HG03558 (cell line): ENCODE measurements around the gene ELOVL6.
"Not testable (repeated sequence)": the region's sequence is repeated elsewhere in the genome, so short reads cannot be mapped to it uniquely, and the experiment has no call there.

ENCODE experiments used
- ATAC-seq: cut with Tn5 transposase; IDR thresholded peaks from one replicate; pipeline ENCODE4 v1.9.1; 2021; ENCODE audit warnings: moderate number of reproducible peaks; ENCODE audit not compliant: unreplicated experiment; ENCODE audit errors: extremely low read depth

ELOVL6 gene

DNA sequence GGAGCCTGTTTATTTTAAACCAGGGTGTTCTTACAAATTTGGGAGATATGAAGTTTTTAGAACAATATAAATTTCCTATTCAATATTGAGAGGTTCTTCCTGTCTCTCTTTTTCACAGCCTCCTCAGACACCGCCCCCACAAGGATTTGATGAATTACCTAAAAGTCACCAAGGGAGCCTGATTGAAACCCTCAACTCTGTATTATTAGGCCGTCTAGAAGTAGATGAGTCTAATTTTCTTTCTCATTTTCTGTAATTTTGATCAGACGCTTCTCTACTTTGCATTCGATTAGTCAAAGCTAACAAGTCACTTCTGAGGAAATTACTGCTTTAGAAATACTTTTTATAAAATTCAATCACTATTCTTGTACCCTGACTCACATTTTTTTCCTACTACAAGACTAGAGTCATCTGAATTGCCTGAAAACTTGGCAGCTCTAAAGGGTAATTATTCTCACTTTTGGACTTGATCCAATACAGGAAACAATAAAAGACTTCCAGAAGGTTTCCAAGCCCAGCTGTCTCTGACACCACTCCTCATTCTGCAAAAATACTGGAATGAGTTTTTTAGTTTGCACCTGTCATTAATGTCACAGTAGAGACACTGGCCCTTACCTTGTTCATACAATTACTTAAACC lies 111.2 kb downstream of the ELOVL6 start:
- ATAC-seq = no peak

DNA sequence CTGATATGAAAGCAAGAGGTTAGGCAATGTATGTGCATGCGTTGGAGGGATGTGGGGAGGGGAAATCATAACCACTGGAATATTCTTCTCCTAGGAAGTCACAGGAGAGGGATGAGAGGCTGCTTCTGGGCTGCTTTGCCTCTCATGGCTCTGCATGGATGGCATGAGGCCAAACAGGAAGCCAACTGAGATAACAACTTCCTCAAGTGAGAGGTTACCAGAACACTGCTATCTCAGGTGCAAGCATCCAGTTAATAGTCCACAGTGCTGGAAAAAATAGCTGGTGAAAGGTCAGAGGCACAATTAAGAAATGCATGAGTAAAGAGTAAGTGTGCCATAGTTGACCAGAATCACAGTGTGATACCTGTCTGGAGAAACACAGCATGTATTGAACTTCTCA lies 113.3 kb downstream of the ELOVL6 start:
- ATAC-seq = no peak

DNA sequence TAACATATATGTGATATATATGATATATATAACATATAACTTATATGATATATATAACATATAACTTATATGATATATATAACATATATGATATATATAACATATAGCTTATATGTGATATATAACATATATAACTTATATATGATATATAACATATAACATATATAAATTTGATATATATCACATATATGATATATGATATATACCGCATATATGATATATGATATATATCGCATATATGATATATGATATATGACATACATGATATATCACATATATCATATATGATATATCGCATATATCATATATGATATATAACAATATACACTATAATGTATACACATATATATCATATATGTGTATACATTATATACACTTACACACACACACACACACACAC lies 114.3 kb downstream of the ELOVL6 start:
- no peak for ATAC-seq

DNA sequence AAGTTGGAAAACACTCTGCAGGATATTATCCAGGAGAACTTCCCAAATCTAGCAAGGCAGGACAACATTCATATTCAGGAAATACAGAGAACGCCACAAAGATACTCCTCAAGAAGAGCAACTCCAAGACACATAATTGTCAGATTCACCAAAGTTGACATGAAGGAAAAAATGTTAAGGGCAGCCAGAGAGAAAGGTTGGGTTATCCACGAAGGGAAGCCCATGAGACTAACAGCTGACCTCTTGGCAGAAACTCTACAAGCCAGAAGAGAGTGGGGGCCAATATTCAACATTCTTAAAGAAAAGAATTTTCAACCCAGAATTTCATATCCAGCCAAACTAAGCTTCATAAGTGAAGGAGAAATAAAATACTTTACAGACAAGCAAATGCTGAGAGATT lies 120.3 kb downstream of the ELOVL6 start:
- not testable (repeated sequence) for ATAC-seq

DNA sequence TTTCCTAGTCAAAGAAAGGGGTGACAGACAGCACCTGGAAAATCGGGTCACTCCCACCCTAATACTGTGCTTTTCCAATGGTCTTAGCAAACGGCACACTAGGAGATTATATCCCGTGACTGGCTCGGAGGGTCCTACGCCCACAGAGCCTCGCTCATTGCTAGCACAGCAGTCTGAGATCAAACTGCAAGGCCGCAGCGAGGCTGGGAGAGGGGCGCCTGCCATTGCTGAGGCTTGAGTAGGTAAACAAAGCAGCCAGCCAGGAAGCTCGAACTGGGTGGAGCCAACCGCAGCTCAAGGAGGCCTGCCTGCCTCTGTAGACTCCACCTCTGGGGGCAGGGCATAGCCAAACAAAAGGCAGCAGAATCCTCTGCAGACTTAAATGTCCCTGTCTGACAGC lies 121.6 kb downstream of the ELOVL6 start:
- ATAC-seq = not testable (repeated sequence)

DNA sequence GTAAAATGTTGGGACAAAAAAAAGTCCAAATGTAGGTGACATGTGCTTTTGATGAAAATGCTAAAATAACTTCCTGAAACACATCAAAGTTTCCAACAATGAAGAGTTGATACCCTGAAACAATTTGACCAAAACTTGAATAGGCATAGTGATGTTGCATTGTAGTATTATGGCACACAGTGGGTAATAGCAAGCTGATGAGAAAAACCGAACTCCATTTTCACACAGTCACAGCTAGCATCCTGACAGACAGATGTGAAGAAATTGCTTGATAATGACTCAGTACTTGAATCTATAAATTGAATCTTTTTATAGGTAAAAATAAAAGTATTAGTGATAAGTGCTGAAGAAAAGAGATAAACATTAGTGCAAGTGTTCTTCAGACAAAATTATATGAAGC lies 122.5 kb downstream of the ELOVL6 start:
- no peak for ATAC-seq

DNA sequence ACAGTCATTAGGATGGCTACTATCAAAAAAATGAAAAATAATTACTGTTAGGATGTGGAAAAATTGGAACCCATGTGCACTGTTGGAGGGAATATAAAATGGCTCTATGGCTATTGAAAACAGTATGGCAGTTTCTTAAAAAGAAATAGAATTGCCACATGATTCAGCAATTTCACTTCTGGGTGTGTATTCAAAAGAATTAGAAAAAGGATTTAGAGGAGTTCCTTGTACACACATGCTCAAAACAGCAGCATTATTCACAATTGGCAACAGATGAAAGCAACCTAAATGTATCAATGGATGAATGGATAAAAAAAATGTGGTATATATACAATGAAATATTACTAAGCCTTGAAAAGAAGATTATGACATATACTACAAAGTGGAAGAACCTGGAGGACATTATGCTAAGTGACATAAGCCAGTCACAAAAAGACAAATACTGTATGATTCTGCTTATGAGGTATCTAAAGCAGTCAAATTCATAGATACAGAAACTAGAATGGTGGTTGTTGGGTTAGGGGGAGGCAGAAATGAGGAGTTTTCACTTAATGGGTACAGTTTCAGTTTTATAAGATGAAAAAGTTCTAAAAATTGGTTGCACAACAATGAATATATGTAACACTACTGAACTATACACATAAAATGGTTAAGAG lies 123.2 kb downstream of the ELOVL6 start:
- no peak for ATAC-seq

DNA sequence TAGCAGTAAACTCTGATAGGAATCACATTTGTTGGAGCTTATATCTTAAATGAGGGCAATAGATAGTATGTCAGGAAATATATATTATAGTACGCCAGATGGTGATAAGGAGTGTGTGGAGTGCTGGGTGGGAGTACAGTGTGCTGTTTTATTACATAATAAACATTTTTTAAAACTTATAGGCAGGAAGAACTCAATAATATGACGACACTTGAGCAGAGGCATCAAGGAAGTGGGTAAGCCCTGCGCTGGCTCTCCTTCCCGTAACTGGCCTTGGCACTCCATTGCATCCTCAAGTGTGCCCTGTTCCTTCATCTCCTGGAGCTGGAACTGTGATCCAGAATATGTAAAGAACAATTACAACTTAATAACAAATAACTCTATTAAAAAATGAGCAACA lies 123.8 kb downstream of the ELOVL6 start:
- ATAC-seq = no peak

DNA sequence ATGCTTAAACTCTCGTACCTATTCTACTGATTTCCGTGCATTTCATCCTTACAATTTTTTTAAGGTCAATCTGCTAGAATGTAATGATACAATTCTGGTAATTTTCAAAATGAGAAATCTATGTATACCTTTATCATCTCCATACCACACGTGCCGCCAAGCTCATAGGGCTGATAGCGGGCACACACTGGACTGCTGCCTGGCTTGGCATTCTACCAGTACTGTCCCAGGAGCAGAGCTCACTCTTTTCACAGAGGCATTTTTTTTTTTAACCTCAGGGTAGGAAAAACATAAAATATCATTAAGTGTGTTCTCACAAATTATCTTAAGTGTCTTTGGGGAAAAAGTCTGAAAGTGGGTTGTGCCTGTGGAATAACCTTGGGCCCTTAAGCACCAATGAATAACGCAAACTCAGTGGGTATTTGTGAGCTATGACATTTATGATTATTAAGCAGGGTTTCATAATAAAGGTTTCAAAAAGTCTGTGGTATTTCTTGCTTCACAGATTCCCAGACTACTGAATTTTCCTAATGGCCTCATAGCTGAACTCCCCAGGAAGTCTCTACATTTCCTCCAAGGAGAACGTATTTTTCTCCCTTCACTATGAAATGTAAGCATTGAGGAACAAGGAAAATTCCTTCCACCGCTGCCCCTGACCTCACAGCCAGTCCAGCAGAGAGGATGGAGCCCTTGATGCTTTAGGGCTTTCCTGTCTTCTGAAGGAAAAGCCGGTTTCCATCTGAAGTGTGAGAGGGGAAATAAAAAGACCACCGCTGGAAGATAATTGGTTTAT lies 125.2 kb downstream of the ELOVL6 start:
- ATAC-seq = no peak

DNA sequence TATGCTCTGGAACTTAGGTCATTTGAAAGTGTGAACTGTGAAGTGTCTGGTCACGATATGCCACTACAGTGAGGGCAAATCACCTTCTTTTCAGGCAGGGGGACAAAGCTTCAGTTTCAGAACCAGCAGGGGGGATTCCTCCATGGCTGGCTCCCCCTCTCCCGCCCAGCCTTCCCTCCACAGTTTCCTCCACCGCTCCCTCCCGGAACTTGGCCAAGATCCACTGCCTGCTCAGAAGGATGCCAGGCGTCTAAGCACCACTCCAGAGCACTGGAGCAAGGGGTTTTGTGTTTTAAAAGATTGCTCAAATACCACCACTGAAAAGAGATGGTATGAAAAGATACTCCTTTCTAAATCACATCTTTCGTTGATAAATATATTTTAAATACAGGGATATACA lies 126.9 kb downstream of the ELOVL6 start:
- no peak for ATAC-seq

DNA sequence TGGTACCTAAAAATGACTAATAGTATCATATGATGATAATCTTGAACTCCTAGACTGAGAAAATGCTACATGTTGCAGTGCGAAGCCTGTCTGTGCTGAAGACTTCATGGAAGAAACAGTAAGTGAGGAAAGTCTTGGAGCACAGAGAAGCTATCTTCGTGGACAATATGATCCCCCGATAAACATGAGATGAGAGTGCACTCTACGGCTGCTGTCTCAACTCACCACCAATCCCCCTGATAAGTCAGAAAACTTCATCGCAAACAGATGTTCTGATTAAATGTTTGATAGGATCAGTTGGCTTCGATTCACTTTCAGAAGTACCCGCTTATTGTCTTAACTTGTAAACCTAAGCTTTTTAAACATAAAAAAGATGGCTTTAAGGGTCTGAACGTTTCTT lies 130.2 kb downstream of the ELOVL6 start:
- ATAC-seq = no peak

DNA sequence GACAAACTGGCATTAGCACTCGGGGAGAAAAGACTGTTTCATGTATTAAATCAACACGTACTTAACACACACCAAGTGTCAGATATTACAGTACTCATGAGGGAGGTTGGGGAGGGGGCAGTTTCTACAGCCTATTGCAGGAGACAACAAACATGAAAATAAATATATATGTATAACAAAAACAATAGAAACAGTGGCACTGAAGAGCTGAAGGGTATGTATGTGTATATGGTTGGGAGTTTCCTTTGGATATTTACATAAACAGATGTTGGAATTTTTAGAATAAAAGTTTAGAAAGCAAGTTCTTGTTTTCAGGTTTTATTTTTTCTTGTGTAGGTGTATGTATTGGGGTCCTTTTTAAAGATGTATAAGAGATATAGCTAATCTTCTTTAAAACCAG lies 133.5 kb downstream of the ELOVL6 start:
- no peak for ATAC-seq

DNA sequence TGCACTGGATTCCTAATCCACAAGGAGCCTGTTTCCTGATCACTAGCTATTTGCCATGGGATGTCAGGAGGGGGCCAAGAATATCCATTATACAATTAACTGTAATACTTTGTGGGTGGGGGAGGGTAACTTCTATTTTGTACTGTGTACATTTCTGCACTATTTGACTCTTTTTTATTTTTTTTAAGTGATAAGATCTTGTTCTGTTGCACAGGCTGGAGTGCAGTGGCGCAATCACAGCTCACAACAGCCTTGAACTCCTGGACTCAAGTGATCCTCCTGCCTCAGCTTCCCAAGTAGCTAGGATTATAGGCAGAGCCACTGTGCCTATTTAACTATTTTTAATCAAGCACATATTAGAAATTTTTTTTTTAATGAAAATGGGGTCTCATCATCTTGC lies 134.1 kb downstream of the ELOVL6 start:
- ATAC-seq = no peak

DNA sequence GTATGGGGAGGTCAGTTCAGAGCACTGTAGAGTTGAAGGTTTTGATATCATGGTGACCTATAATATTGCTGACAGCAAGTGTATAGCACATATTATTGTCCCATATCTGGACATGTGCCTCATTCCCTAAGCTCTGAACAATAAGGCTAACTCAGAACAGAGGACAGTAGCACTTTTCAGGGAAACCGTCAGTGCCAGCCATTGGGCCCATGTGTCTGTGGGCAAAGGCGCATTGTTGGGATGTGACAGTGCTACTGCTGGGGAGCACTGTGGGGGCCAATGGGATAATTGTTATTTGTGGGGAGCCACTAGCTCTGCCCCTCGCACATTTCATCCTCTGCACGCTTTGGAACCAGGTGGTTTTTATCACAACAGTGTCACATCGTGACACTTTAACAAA lies 136.2 kb downstream of the ELOVL6 start:
- no peak for ATAC-seq

DNA sequence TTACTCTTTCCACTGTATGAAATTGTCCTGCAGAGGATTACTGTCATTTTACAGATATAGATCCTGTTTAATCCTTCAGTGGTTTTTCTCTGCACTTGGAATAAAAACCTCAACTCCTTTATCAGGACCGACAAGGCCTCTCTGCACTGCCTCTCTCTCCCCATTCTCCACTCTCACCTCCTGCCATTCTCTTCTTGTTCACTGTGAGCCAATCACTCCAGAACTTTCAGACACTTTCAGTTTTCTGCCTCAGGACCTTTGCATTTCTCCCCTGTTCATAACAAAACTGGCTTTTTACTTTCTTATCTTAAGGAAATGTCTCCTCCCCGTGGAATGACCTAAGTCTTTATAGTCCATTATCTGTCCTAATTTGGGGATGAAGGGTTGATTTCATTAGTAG lies 137.3 kb downstream of the ELOVL6 start:
- ATAC-seq = no peak

DNA sequence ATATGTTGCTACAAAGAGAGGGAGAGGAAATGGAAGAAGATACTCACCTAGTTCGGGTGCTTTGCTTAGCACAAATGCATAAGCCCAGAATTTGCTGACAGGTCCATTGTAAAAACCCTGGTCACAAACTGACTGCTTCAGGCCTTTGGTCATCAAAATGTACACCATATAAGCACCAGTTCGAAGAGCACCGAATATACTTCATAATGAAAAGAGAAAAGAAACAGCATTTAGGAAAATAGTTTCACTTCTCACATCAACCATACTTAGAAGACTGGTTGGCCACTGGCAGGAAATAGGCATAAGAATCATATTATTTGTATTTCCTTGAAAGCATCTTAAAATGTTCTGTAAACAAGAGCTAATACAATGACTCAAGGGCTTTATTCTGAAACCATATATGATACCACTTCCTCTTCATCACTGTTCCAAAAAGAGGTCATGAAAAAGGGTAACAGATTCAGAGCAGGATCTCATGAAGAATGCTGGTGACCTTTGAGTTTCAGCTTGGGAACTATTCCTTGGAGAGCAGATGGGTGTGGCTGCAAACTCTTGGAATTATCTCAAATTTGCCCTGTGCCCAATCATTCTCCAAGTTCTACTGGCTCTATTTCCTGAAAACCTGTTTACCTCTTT lies 138.7 kb downstream of the ELOVL6 start:
- ATAC-seq = peak; percentile 72

DNA sequence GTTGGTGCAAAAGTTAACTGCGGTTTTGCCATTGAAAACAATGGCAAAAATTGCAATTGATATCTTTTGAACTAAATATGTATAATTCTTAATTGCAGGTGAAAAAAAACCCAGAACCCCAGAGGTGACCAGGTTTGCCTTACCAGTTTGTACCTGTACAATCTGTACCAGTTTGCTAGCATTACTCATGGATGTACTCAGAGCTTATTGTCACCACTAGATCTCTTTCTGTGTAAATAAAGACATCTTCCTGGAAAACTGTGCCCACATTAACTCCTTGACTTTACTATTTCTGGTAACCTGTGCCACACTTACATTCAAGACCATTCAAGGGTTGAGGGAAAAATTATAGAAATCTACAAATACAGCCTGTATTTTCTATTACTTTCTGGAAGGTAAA lies 139.7 kb downstream of the ELOVL6 start:
- no peak for ATAC-seq

DNA sequence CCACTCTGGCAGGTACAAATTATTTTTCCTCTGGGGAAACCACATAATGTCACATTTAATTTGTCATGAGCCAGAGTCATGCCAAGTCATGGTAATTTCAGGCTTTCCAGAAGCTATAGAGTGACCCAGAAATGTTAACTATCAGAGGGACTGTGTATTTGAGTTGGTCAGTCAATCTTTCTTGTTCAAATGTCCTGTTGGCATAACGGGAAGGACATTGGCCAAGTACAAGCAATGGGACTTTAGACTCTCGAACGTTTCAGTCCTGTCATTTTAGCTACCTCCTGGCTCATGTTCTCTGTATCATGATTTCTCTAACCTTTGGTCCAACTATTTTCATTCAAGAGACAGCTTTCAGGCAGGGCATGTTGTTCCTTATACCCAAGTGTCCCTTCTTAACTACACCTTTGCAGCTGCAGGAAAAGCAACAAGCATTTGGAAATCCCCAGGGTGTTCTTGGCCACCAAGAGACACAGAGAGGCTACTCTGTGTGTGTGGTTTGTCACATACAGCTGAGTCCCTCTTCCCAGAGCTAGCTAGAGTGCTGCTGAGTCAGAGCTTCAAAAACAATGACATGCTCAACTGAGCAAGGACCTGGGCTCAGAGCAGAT lies 143.2 kb downstream of the ELOVL6 start:
- ATAC-seq = peak; percentile 56

DNA sequence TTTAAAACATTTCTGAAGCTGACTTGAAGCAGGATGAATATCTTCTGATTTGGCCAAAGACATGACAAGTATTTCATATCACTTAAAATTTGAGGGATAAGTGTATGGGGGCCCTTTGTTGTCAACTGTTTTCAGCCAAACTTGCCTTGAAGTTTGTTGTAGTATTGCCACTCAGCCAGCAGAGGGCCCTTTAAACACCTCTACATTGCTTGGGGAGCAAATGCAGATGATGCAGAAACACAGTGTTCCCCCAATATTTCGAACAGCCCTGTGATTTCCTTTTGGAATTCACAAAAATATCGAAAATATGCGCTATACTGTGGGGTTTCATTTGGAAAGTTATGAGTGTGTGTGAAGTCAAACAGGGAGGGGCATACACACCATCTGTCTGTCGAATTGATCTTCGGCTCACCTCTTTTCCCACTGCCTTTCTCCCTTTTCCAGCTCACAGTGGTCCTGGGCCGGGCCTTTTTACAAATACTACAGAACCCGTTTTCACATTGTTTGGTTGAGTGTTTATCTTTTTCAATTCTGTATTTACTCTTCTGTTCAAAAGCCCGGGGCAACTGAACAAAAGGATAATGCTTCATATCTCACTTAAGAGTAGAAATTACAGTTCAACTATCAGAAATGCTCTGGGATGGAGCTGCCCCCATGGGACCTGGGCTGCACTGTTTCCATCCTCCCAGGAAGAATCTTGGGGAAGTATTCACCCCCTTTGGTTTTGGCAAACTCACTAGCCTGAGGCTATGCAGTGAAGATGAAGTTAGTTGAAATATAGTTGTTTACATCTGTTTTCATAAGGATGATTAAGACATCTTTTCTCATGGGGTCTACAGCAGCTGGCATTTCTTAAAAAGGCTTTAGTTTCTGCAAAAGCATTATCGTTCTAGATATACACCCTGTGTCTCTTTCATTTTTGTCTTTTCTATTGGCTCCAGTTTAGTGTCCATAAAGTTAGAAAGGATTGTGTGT lies 148.2 kb downstream of the ELOVL6 start:
- no peak for ATAC-seq
